SK-N-MC (cell line): ENCODE data around the gene TSPAN7.

ENCODE experiments used
- DNase-seq: peaks from one replicate; pipeline ENCODE4 v3.0.0-alpha.2; 2011; ENCODE audit warnings: low read depth, low spot score
- H3K27ac ChIP-seq: fragments of 200-600 bp; sonication (generic); 2 replicates; pipeline ENCODE4 v1.5.1; 2016; ENCODE audit warnings: mixed run types
- H3K36me3 ChIP-seq: fragments of 200-600 bp; sonication (generic); 2 replicates; pipeline ENCODE4 v1.6.1; 2017; ENCODE audit warnings: antibody characterized with exemption, low read length, mixed read lengths; ENCODE audit not compliant: insufficient read depth
- H3K4me3 ChIP-seq: fragments of 200-600 bp; sonication (generic); 2 replicates; pipeline ENCODE4 v1.5.1; 2016
- H3K9ac ChIP-seq: fragments of 200-600 bp; sonication (generic); 2 replicates; pipeline ENCODE4 v1.8.0; 2017; ENCODE audit warnings: mixed run types, mixed read lengths; ENCODE audit not compliant: insufficient read length
- H3K9me3 ChIP-seq: fragments of 200-600 bp; sonication (generic); 2 replicates; pipeline ENCODE4 v1.6.1; 2017; ENCODE audit warnings: low read depth, mild to moderate bottlenecking, antibody characterized with exemption, low read length, moderate library complexity, mixed read lengths
- EZH2 ChIP-seq: fragments of 200-600 bp; sonication (generic); IDR thresholded peaks from one replicate; pipeline ENCODE4 v1.6.1; 2017; ENCODE audit warnings: antibody characterized with exemption
- FOXP2 ChIP-seq: optimal IDR thresholded peaks from 2 replicates; pipeline ENCODE3; 2011; ENCODE audit warnings: mild to moderate bottlenecking, moderate library complexity; ENCODE audit not compliant: insufficient read depth; ENCODE audit errors: extremely low read length, control extremely low read depth
- POLR2AphosphoS5 ChIP-seq: IDR thresholded peaks from 2 replicates; pipeline ENCODE4 v1.6.1; 2012; ENCODE audit warnings: mild to moderate bottlenecking, low read depth, low read length, borderline replicate concordance

TSPAN7 gene

GRCh38 chrX:38679695-38680094 lies 118.4 kb downstream of the TSPAN7 start:
- H3K9ac ChIP-seq = no peak overlapping the region
- no peaks in the 10 kb centered on the region for H3K9me3 ChIP-seq
- no peak for TF ChIP-seq POLR2AphosphoS5
- TF ChIP-seq FOXP2 = no peak
- TF ChIP-seq EZH2 = no peak
- H3K4me3 ChIP-seq = no peak overlapping the region
- H3K36me3 ChIP-seq = no peaks in the 10 kb centered on the region
- H3K27ac ChIP-seq = peak overlapping the region; percentile 87
- DNase-seq = no peak

DNA sequence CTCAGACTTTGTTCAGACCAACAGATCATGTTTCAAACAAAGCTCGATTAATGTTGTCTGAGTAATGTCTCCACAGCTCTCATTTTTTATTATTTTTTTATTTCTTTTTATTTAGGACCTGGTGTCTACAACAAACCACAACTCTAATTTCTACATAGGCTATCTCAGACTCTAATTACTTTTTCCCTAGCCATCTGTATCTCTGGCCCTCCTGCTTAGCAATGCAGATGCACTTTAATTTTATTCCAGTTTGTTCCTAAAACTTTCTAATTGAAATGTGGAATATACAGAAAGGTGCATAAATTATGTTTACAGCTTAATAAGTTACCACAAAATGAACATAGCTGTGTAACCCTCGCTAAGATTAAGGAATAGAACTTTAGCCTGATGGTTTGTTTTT lies 120.8 kb downstream of the TSPAN7 start:
- no peak for DNase-seq
- Histone ChIP-seq H3K36me3 (no peaks in the 10 kb centered on the region), H3K9ac (no peak overlapping the region), H3K4me3 (no peak overlapping the region), H3K27ac (no peak overlapping the region), H3K9me3 (no peaks in the 10 kb centered on the region)
- TF ChIP-seq EZH2 (no peak), FOXP2 (no peak), POLR2AphosphoS5 (no peak)

DNA sequence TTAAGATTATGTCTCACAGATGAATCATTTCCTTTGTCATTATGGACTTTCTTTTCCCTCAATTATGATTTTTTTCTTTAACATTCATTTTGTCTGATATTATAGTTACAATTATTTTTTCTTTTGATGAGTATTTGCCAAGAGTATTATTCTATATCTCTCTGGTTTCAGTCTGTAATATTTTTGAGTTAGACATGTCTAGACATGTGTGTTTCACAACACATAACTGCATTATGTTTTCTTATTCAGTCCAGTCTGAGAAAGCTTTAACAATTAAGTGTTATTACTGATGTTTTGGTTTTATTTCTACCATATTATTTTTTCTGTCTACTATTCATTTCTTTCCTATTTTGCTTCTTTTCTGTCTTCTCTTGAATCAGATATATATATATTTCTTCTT lies 131.6 kb downstream of the TSPAN7 start:
- no peaks in the 10 kb centered on the region for H3K9me3 ChIP-seq
- no peak overlapping the region for H3K27ac ChIP-seq
- no peak overlapping the region for H3K4me3 ChIP-seq
- no peak for DNase-seq
- no peak overlapping the region for H3K9ac ChIP-seq
- no peaks in the 10 kb centered on the region for H3K36me3 ChIP-seq
- TF ChIP-seq POLR2AphosphoS5 = no peak
- TF ChIP-seq FOXP2 = no peak
- TF ChIP-seq EZH2 = no peak

DNA sequence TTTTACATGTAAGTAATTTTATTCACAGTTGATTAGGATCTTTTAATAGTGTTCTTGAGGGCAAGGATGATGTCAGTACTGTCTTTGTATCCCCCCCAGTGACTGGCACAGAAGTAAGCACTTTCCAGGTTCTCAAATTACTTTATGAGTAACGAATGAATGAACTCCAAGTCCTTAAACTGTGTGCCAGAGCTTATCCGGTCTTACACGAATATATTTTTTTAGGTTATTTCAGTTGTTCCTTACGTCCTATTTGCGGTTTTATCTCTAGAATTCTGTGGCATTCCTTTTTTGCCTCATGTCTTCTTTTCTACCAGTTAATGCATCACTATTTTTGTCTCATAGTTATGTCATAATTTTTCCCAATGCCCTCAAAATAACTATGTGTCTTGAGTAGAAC lies 133.1 kb downstream of the TSPAN7 start:
- H3K9me3 ChIP-seq = no peaks in the 10 kb centered on the region
- DNase-seq = no peak
- TF ChIP-seq EZH2 (no peak), POLR2AphosphoS5 (no peak), FOXP2 (no peak)
- H3K27ac ChIP-seq = no peak overlapping the region
- no peaks in the 10 kb centered on the region for H3K36me3 ChIP-seq
- H3K9ac ChIP-seq = no peak overlapping the region
- no peak overlapping the region; the same call in 1 of the 2 replicates for H3K4me3 ChIP-seq

DNA sequence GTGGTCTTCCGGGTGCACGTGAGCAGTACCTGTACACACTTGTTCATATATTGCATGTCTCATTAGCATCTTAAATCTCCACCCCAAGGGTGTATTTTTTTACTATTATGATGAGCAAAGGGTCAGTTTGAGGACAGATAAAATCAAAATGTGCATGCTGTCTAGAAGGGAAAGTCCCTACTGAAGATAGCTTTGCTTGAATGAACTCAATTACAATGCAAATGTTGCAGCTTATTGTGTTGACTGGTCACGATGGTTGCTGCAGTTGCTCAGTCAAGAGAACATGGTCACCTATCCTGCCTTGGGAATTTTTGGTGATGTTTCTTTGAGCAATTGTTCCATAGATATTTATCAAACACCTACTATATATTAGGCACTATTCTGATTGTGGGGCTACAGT lies 136.1 kb downstream of the TSPAN7 start:
- no peak for DNase-seq
- H3K36me3 ChIP-seq = no peaks in the 10 kb centered on the region
- TF ChIP-seq POLR2AphosphoS5 = no peak
- TF ChIP-seq EZH2 = no peak
- no peak for TF ChIP-seq FOXP2
- H3K27ac ChIP-seq = no peak overlapping the region
- H3K9ac ChIP-seq = no peak overlapping the region
- H3K4me3 ChIP-seq = no peak overlapping the region
- no peaks in the 10 kb centered on the region for H3K9me3 ChIP-seq

GRCh38 chrX:38699121-38699520 lies 137.8 kb downstream of the TSPAN7 start:
- no peaks in the 10 kb centered on the region for H3K36me3 ChIP-seq
- DNase-seq = no peak
- no peaks in the 10 kb centered on the region for H3K9me3 ChIP-seq
- H3K27ac ChIP-seq = peak overlapping the region; percentile 95
- H3K9ac ChIP-seq = peak overlapping the region; percentile 8
- TF ChIP-seq POLR2AphosphoS5 = no peak
- no peak for TF ChIP-seq FOXP2
- TF ChIP-seq EZH2 = no peak
- peak overlapping the region; percentile 66 for H3K4me3 ChIP-seq

DNA sequence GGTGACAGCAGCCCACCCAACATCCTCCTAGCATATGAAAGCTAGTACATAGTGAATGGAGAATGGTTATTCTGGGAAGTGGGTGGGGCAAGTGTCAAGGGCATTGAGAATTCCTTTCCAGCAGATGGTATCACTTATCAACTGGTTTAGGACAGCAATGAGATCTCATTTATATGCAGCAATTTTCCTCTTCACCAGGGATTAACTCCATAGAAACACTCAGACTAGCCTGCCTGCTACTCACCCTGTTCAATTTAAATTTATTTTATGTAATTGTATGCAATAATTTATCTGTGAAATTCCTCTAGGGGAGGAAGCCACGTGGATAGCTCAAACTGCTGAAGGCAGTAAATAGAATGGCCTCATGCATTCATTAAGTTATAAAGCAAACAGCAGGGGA lies 138.4 kb downstream of the TSPAN7 start:
- Histone ChIP-seq H3K9me3 (no peaks in the 10 kb centered on the region), H3K36me3 (no peaks in the 10 kb centered on the region), H3K4me3 (peak overlapping the region; percentile 66), H3K9ac (peak overlapping the region; percentile 8), H3K27ac (peak overlapping the region; percentile 95)
- TF ChIP-seq FOXP2 (no peak), POLR2AphosphoS5 (no peak), EZH2 (no peak)
- DNase-seq = peak; percentile 84

DNA sequence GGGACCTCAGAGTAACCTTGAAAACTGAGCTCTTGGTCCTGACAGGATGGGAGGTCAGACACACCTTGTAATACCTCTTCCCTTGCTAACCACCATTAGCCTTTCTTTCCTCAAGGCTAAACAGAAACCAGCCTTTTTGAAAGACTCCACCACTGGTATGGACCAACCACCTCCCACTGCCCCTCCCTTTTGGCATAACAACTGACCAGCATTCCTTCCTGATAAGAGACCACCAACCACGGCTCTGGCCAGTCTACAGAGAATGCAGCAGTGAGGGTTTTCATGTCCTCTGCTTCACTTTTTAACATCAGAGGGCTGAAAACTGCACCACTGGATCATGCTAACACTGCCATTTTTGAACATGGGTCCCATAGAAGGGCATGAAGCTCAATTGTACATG lies 139.7 kb downstream of the TSPAN7 start:
- Histone ChIP-seq H3K36me3 (no peaks in the 10 kb centered on the region), H3K4me3 (no peak overlapping the region), H3K9me3 (no peaks in the 10 kb centered on the region), H3K27ac (no peak overlapping the region), H3K9ac (no peak overlapping the region)
- TF ChIP-seq POLR2AphosphoS5 (no peak), EZH2 (no peak), FOXP2 (no peak)
- no peak for DNase-seq
